ENCODE data around the gene FOXR1. TPM values are rescaled to one million over a fixed set of nuclear protein-coding genes. Genes with fewer than 3 reads are reported as not detected.

FOXR1 gene
- total RNA-seq, 2 experiments from 2014 or later: not detected

DNA sequence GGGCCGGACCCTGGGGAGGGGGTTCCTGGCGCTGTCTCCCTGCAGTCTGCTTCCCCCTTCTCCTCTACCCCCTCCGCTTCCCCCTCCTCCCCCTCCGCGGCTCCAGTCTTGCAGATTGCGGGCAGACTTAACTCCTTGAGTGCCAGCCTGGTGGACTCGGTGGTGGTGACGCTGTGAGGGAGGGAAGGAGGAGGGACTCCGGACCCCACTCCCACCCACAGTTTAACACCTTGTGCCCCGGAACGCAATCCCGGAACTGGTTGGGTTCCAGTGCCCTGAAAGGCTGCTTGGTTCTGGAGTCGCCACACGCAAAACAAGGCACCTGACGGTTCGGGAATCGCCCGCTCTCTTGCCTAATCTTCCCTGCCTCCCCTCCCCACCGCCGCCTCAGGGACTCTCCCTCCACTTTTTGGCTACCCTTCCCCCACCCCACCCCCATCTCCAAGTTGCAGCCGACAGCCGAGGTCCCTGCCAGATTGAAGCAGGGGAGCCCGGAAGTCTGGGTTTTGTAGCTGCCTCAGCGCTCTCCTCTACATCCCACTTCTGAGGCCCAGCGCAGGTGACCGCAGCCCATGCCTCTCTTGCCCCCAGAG lies 42.0 kb upstream of the FOXR1 start:
- Mint-ChIP-seq H3K4me1 (ENCODE audit: low read depth) (peaks cover 42% of the 10 kb centered on the region), H3K4me3 (peak overlapping the region; percentile 90), H3K27ac (peak overlapping the region; percentile 98), H3K36me3 (ENCODE audit: low read depth) (no peaks in the 10 kb centered on the region), H3K27me3 (no peaks in the 10 kb centered on the region), H3K9me3 (no peaks in the 10 kb centered on the region)
- DNase-seq (peak; percentile 90), ATAC-seq (peak; percentile 29)
- intact Hi-C loops (cut with micrococcal nuclease): loop anchor here (2.0 to 5.0 kb wide), 2 partner anchors 17 to 137 kb away; partner anchors contain the start of gene DDX6
- POLR2A ChIA-PET: interaction anchor here (1.0 to 4.7 kb wide), 7 partner anchors 11 to 139 kb away, joined by 3 to 33 read pairs (median 3); partner anchors contain the start of gene DDX6
- TF ChIP-seq, protein P1, sequence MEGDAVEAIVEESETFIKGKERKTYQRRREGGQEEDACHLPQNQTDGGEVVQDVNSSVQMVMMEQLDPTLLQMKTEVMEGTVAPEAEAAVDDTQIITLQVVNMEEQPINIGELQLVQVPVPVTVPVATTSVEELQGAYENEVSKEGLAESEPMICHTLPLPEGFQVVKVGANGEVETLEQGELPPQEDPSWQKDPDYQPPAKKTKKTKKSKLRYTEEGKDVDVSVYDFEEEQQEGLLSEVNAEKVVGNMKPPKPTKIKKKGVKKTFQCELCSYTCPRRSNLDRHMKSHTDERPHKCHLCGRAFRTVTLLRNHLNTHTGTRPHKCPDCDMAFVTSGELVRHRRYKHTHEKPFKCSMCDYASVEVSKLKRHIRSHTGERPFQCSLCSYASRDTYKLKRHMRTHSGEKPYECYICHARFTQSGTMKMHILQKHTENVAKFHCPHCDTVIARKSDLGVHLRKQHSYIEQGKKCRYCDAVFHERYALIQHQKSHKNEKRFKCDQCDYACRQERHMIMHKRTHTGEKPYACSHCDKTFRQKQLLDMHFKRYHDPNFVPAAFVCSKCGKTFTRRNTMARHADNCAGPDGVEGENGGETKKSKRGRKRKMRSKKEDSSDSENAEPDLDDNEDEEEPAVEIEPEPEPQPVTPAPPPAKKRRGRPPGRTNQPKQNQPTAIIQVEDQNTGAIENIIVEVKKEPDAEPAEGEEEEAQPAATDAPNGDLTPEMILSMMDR (IDR thresholded peaks at IDR 0.05): no peak
- CTCF ChIA-PET: interaction anchor here (0.7 to 3.5 kb wide), 26 partner anchors 10 to 335 kb away, joined by 3 to 37 read pairs (median 5); partner anchors contain the start of genes CENATAC, CXCR5, DDX6 and TRAPPC4

DNA sequence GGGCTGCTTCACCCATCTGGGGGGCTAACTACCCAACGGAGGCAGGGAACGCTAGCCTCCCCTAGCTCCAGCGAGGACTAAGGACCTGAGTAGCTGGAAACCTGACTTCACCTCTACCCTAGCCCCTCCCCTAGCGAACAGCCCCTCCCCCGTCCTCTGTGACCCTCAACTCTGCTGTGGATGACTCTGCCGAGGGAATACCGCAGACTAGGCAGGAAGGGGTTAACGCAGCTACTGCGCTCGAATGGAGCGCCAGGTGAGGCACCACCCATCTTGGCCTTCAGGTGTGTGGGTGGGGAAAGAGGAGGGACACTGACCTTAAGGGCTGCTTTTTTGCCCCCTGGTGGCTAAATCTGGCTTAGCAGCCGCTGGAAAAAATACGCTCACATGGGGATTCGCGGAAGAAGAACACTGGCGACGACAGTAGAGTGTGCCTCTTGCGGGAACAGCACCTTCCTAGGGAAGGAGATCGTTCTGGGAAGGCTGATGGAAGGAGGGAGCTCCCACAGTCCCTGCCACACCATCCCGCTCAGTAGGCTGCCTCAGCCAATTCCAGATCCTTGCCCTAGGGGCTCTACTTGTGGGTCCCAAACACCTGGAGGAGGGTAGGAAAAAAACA lies 41.4 kb upstream of the FOXR1 start:
- TF ChIP-seq, protein P1 (IDR thresholded peaks at IDR 0.05): peak; percentile 92
- DNase-seq (peak; percentile 96), ATAC-seq (peak; percentile 41)
- ChIA-PET POLR2A (interaction anchor here (1.2 to 4.7 kb wide), 6 partner anchors 10 to 139 kb away, joined by 3 to 33 read pairs (median 3); partner anchors contain the start of gene DDX6), CTCF (interaction anchor here (0.6 to 3.5 kb wide), 29 partner anchors 10 to 335 kb away, joined by 3 to 37 read pairs (median 5); partner anchors contain the start of genes CENATAC, CXCR5, DDX6 and TRAPPC4)
- intact Hi-C loops (cut with micrococcal nuclease): loop anchor here (2.0 kb wide), 1 partner anchor 17 kb away; no protein-coding TSS in a partner anchor
- peak overlapping the region; percentile 98 for H3K27ac Mint-ChIP-seq
- no peaks in the 10 kb centered on the region for H3K9me3 Mint-ChIP-seq
- H3K36me3 Mint-ChIP-seq (ENCODE audit: low read depth): no peaks in the 10 kb centered on the region
- peak overlapping the region; percentile 90 for H3K4me3 Mint-ChIP-seq
- peaks cover 42% of the 10 kb centered on the region for H3K4me1 Mint-ChIP-seq (ENCODE audit: low read depth)
- H3K27me3 Mint-ChIP-seq: no peaks in the 10 kb centered on the region

DNA sequence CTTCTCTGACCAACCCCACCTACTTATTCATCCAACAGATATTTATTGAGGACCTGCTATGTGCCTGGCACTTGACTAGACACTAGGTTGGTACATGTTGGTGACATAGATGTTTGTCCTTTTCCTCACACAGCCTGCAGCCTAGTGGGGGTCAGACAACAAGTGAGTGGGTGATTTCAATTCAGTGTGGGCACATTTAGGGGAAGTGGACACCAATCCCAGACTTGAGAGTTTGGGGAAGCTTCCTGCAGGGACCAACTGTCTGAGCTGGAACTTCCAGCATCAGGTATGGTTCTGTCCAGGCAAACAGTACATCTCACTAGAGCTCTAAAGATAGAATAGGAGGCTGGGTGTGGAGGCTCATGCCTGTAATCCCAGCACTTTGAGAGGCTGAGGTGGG lies 40.0 kb upstream of the FOXR1 start:
- DNase-seq (no peak), ATAC-seq (no peak)
- H3K27ac Mint-ChIP-seq: peak overlapping the region; percentile 37
- H3K36me3 Mint-ChIP-seq (ENCODE audit: low read depth): no peaks in the 10 kb centered on the region
- TF ChIP-seq, protein P1 (IDR thresholded peaks at IDR 0.05): no peak
- intact Hi-C loops (cut with micrococcal nuclease): loop anchor here (2.0 kb wide), 1 partner anchor 19 kb away; no protein-coding TSS in a partner anchor
- peaks cover 38% of the 10 kb centered on the region for H3K4me1 Mint-ChIP-seq (ENCODE audit: low read depth)
- no peak overlapping the region for H3K4me3 Mint-ChIP-seq
- H3K9me3 Mint-ChIP-seq: no peaks in the 10 kb centered on the region
- H3K27me3 Mint-ChIP-seq: no peaks in the 10 kb centered on the region
- CTCF ChIA-PET: interaction anchor here (0.9 to 3.0 kb wide), 8 partner anchors 11 to 241 kb away, joined by 3 to 18 read pairs (median 14); partner anchors contain the start of gene UPK2
- POLR2A ChIA-PET: interaction anchor here (0.7 to 4.7 kb wide), 4 partner anchors 9 to 141 kb away, joined by 3 to 33 read pairs (median 18); partner anchors contain the start of gene DDX6

DNA sequence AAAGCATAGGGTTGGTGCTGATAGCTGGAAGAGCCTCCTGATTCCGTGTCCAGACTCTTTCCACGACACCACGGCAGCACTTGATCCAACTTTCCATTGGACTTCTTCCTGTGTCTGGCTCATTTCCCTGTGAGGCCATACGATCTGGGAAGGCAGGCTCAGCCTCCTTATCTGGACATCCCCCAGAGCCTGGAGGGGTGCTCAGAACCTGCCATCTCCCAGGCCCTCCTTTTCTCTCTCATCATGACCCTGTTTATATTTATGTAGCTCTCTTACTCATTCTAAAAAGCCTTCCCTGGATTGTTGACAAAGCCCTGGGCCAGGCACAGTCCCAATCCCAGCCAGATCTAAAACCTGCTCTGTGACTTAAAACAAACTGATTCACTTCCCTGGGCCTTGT lies 38.1 kb upstream of the FOXR1 start:
- intact Hi-C loops (cut with micrococcal nuclease): no loop called here
- H3K27me3 Mint-ChIP-seq: no peaks in the 10 kb centered on the region
- H3K36me3 Mint-ChIP-seq (ENCODE audit: low read depth): no peaks in the 10 kb centered on the region
- no peak for DNase-seq
- H3K4me1 Mint-ChIP-seq (ENCODE audit: low read depth): peaks cover 22% of the 10 kb centered on the region
- CTCF ChIA-PET: no interaction called here
- H3K4me3 Mint-ChIP-seq: no peak overlapping the region
- ATAC-seq: no peak
- POLR2A ChIA-PET: interaction anchor here (1.3 kb wide), 1 partner anchor 64 kb away, joined by 4 read pairs; the partner anchor contains the start of gene CENATAC
- H3K9me3 Mint-ChIP-seq: no peaks in the 10 kb centered on the region
- TF ChIP-seq, protein P1 (IDR thresholded peaks at IDR 0.05): no peak
- H3K27ac Mint-ChIP-seq: peak overlapping the region; percentile 5

Data from activated CD8-positive, alpha-beta T cell treated with anti-CD3 and anti-CD28 coated beads for 36 hours (primary cell).